ENCODE measurements around the gene HOXD10. TPM values are rescaled to one million over a fixed set of nuclear protein-coding genes. Genes with fewer than 3 reads are reported as not detected.

The HOXD10 gene
- total RNA-seq, 1 donor, result not detected

GRCh38 chr2:176130957-176131847 lies 14.6 kb downstream of the HOXD10 start:
- Histone ChIP-seq H3K36me3 (ENCODE audit: insufficient read depth, low read length) (peaks cover 5% of the 10 kb centered on the region), H3K4me3 (ENCODE audit: insufficient read depth, low read length) (peak overlapping the region; percentile 78), H3K27me3 (ENCODE audit: insufficient read depth, low read length) (no peaks in the 10 kb centered on the region), H3K4me1 (ENCODE audit: insufficient read depth, low read length) (peaks cover 30% of the 10 kb centered on the region), H3K9me3 (ENCODE audit: low read depth, low read length) (no peaks in the 10 kb centered on the region), H3K27ac (ENCODE audit: low read depth, low read length) (peak overlapping the region; percentile 56), H4K20me1 (ENCODE audit: insufficient read depth, low read length) (no peaks in the 10 kb centered on the region), H3K4me2 (ENCODE audit: insufficient read depth, low read length) (peak overlapping the region; percentile 94), H2AFZ (ENCODE audit: low read length) (peak overlapping the region; percentile 86), H3K79me2 (ENCODE audit: insufficient read depth, low read length) (peaks cover 2% of the 10 kb centered on the region)
- no peak for TF ChIP-seq CTCF (IDR thresholded peaks at IDR 0.05; ENCODE audit: extremely low read depth, low read depth, low read length)
- peak; percentile 82 for DNase-seq (ENCODE audit: insufficient read length, low spot score, missing footprints)

- peaks cover 5% of the 10 kb centered on the region for H3K36me3 ChIP-seq (ENCODE audit: insufficient read depth, low read length)
- H3K4me1 ChIP-seq (ENCODE audit: insufficient read depth, low read length), result peaks cover 30% of the 10 kb centered on the region
- H2AFZ ChIP-seq (ENCODE audit: low read length), result no peak overlapping the region
- no peak overlapping the region for H3K4me3 ChIP-seq (ENCODE audit: insufficient read depth, low read length)
- peak overlapping the region; percentile 94 for H3K4me2 ChIP-seq (ENCODE audit: insufficient read depth, low read length)
- peaks cover 8% of the 10 kb centered on the region for H3K79me2 ChIP-seq (ENCODE audit: insufficient read depth, low read length)
- H3K27me3 ChIP-seq (ENCODE audit: insufficient read depth, low read length), result no peaks in the 10 kb centered on the region
- no peak for DNase-seq (ENCODE audit: insufficient read length, low spot score, missing footprints)
- no peaks in the 10 kb centered on the region for H3K9me3 ChIP-seq (ENCODE audit: low read depth, low read length)
- H4K20me1 ChIP-seq (ENCODE audit: insufficient read depth, low read length), result no peaks in the 10 kb centered on the region
- H3K27ac ChIP-seq (ENCODE audit: low read depth, low read length), result no peak overlapping the region
- TF ChIP-seq CTCF (IDR thresholded peaks at IDR 0.05; ENCODE audit: extremely low read depth, low read depth, low read length), result no peak
Observed at GRCh38 chr2:176131848-176132158, 15.2 kb downstream of the HOXD10 start.

- Histone ChIP-seq H3K4me1 (ENCODE audit: insufficient read depth, low read length) (peaks cover 35% of the 10 kb centered on the region), H2AFZ (ENCODE audit: low read length) (no peak overlapping the region), H3K27me3 (ENCODE audit: insufficient read depth, low read length) (no peaks in the 10 kb centered on the region), H3K9me3 (ENCODE audit: low read depth, low read length) (no peaks in the 10 kb centered on the region), H3K36me3 (ENCODE audit: insufficient read depth, low read length) (peaks cover 5% of the 10 kb centered on the region), H4K20me1 (ENCODE audit: insufficient read depth, low read length) (no peaks in the 10 kb centered on the region), H3K4me2 (ENCODE audit: insufficient read depth, low read length) (no peak overlapping the region), H3K79me2 (ENCODE audit: insufficient read depth, low read length) (peaks cover 14% of the 10 kb centered on the region), H3K4me3 (ENCODE audit: insufficient read depth, low read length) (no peak overlapping the region), H3K27ac (ENCODE audit: low read depth, low read length) (no peak overlapping the region)
- no peak for TF ChIP-seq CTCF (IDR thresholded peaks at IDR 0.05; ENCODE audit: extremely low read depth, low read depth, low read length)
- no peak for DNase-seq (ENCODE audit: insufficient read length, low spot score, missing footprints)
Observed at GRCh38 chr2:176132205-176133171, 15.9 kb downstream of the HOXD10 start.

Measured in osteoblast (primary cell).